Measurements from ENCODE around the gene ORAI1. TPM values are rescaled to one million over a fixed set of nuclear protein-coding genes. Genes with fewer than 3 reads are reported as not detected.
A peak's percentile ranks its signal among the peaks of the same experiment; 100 is the strongest.

The ORAI1 gene
- total and polyA plus RNA-seq, 2 of the 13 experiments (the other 11 are each of a cell fraction or from before 2014, with no cell fraction given), result 9.2 to 17.2 TPM

GRCh38 chr12:121579981-121580868, 46.1 kb upstream of the ORAI1 start (continued):
- TF ChIP-seq ZNF142 (CRISPR knock-in tag; IDR thresholded peaks at IDR 0.05) (no peak), ZFY (CRISPR knock-in tag; IDR thresholded peaks at IDR 0.05) (0 out of 2 replicates have a peak, but pooled peaks have one; percentile 30), TFE3 (CRISPR knock-in tag; IDR thresholded peaks at IDR 0.05) (peak; percentile 41; the same call in 1 of the 2 replicates), ATF7 (IDR thresholded peaks at IDR 0.05) (no peak), ATF7 (CRISPR knock-in tag; IDR thresholded peaks at IDR 0.05) (no peak), SAP130 (CRISPR knock-in tag; IDR thresholded peaks at IDR 0.05; ENCODE audit: low read depth) (peak; percentile 25; the same call in 1 of the 2 replicates), KAT2B (IDR thresholded peaks at IDR 0.05; ENCODE audit: borderline replicate concordance, low read depth, low read length) (no peak), CREM (IDR thresholded peaks at IDR 0.05) (peak; percentile 81), CREM (CRISPR knock-in tag; IDR thresholded peaks at IDR 0.05) (no peak), GPBP1L1 (CRISPR knock-in tag; IDR thresholded peaks at IDR 0.05) (no peak), ZNF740 (CRISPR knock-in tag; IDR thresholded peaks at IDR 0.05) (peak; percentile 29; the same call in 1 of the 2 replicates), ZNF124 (CRISPR knock-in tag; IDR thresholded peaks at IDR 0.05) (no peak), ZNF558 (CRISPR knock-in tag; IDR thresholded peaks at IDR 0.05; ENCODE audit: borderline replicate concordance) (no peak), TRIM24 (CRISPR knock-in tag; IDR thresholded peaks at IDR 0.05) (no peak), ERF (CRISPR knock-in tag; IDR thresholded peaks at IDR 0.05) (no peak), SMARCC2 (IDR thresholded peaks at IDR 0.05) (no peak)
